Hematopoietic multipotent progenitor cell treated with erythropoietin and hydrocortisone succinate and interleukin-3 and kit ligand, for 4 days (in vitro differentiated cells): ENCODE measurements around the gene GRM7.

Source experiments
- DNase-seq: peaks from one replicate; pipeline ENCODE4 v3.0.0-alpha.2; 2015

Gene GRM7

GRCh38 chr3:6860954-6861624 lies at the start of gene GRM7:
Gene GRM7, plus strand, starts transcription at chr3:6861115.
- peak; percentile 10 for DNase-seq

DNA sequence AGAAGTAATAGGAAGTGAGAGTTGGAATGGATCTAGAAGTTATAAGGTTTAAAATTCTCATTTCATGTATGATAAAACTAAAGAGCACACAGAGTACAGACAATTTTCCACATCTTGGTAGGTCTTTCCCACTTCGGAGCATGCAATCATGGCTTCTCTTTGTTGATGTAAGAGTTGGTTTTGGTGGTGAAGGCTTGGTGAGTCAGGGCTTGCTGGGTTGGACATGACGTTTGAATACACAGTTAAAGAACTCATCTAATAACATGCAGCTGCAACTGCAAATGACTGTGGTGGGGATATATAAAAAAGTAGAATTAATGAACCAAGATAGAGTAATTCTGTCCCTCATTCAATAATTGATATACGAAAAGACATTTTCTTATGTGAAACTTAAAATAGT lies 39.5 kb upstream of the GRM7 start:
- DNase-seq = no peak

GRCh38 chr3:6825524-6825923 lies 35.4 kb upstream of the GRM7 start:
- no peak for DNase-seq

DNA sequence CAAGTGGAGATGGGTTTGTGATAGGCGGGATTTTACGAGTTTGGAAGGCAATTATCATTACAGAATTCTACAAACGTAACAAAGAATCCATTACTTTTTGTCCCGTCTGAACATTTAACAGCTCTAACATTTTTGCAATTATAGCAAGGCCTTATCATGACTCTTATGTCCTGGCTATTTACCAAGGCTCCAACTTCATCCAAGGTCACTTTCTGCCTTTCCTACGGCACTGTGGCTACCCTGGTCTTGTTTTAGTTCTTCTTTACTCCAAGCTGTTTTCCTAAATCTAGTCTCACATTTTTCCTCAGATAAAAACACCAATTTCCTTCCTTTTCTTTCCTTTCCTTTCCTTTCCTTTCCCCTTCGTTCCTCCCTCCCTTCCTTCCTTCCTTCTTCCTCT lies 33.5 kb upstream of the GRM7 start:
- no peak for DNase-seq

GRCh38 chr3:6844723-6845122 lies 16.2 kb upstream of the GRM7 start:
- DNase-seq = no peak

GRCh38 chr3:6854184-6854583 lies 6.7 kb upstream of the GRM7 start:
- DNase-seq = no peak

- no peak for DNase-seq
Observed at GRCh38 chr3:6857510-6857909, 3.4 kb upstream of the GRM7 start.

- no peak for DNase-seq
Observed at GRCh38 chr3:6860149-6860953, 564 bp upstream of the GRM7 start.

DNA sequence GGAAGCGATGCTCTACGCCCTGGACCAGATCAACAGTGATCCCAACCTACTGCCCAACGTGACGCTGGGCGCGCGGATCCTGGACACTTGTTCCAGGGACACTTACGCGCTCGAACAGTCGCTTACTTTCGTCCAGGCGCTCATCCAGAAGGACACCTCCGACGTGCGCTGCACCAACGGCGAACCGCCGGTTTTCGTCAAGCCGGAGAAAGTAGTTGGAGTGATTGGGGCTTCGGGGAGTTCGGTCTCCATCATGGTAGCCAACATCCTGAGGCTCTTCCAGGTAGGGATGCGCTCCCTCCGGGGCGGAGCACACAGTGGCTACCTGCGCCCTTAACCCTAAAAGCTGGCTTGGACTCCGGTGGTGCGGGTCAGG lies 698 bp downstream of the GRM7 start:
- no peak for DNase-seq

GRCh38 chr3:6862041-6862879 lies 1.3 kb downstream of the GRM7 start:
- no peak for DNase-seq

- DNase-seq = no peak
Observed at GRCh38 chr3:6862880-6863195, 1.9 kb downstream of the GRM7 start.

GRCh38 chr3:6867269-6867668 lies 6.4 kb downstream of the GRM7 start:
- DNase-seq = no peak

DNA sequence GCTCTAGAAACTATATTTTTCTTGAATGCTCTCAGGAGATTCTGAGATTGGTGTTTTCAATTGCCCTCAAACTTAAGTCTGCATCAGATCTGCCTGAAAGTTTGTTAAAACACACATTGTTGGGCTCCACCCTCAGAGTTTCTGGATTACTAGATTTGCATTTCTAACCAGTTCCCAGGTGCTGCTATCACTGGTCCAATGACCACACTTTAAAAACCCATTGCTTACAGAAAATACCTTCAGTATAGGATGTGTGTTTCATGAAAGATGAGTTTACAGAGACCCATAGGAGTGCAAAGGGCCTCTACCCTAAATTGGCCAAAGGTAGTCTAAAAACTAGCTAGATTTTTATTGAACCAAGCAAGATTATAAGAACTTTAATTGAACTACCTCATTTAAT lies 17.8 kb downstream of the GRM7 start:
- no peak for DNase-seq

DNA sequence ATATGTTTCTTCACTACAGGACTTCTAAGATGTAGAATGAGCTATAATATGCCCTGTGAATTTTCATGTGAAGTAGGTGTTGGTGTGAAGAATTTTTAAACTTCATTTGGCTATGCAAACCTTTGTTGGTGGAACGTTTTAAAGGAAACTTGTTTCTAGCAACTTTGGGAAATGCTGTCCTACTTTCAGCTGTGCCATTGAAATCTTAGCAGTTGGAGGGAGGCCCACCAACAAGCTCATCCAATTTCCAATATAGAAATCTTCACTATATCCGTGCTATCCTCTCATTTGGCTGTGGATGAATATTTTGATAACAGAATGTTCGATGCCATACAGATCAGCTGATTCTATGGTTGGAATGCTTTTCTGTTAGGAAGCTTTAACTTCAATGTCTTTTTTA lies 51.3 kb downstream of the GRM7 start:
- no peak for DNase-seq

DNA sequence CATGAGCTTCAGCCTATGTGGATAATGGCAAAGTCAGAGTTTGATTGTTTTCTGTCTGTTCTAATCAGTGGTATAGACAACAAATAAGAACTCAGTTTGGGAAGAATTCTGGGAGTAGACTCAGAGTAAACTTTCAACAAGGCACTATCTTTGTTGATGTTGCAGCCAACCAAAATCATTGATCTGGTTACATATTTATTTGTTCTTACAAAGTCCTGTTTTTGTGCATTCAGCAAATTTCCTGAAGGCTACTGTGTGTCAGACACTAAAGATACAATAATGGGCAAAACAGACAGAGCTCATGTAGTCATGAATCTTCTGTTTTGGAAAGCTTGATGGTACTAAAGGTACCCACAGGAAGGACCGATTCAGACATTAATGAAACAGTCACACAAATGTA lies 55.0 kb downstream of the GRM7 start:
- DNase-seq = no peak

DNA sequence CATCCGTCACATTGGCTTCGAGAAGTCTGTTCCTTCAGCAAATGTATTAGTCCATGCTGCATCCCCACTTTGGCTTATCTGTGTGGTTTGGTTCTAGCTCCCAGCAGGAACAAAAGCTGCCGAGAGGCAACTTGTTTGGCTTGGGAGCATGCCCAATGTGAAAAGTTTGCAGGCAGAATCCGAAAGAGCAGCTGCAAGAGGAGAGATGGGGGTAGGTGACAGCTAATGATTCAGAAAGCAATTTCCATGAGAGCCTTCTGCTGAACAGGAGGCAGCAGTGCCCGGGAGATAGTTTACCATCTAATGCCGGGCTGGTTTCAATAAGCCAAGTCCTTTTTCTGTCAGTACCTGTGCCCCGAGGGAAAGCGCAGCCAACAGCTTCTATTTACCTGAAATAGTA lies 60.2 kb downstream of the GRM7 start:
- no peak for DNase-seq

DNA sequence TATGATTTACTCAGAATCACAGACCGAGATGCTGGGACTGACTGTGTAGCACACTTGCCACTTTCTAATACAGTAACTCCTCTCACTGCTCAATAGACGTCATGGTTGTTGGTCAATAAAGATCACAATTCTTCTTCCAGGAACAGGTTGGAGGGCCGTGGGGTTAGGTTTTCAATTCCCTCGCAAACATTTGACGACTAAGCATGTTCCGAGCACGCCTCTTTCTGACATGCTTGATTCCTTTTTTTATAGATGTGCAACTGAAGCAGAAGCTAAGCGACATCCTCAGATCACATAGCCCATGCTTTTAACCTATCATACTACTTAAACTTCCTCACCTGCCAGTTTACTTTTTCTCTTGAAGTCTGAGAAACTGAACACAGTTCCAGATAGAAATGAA lies 61.0 kb downstream of the GRM7 start:
- DNase-seq = no peak

DNA sequence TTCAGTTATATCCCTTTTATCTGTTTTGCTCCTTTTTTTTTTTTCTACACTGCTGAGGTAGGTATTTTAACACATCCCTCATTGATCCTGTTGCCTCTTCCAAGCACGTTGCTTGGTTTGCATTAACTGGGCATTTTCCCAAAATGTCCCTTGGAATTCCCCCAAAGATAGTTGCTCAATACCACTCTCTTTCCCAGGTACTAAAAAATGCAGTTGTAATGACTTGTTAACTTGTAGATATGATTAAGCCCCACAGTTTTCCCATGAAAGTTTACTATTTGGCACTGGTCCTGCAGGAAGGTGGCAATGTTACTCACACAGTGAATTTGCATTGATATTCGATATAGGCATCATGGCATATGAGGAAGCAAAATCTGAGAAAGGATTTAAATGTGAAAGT lies 67.1 kb downstream of the GRM7 start:
- no peak for DNase-seq

- DNase-seq = no peak
Observed at GRCh38 chr3:6929918-6930317, 69.0 kb downstream of the GRM7 start.

DNA sequence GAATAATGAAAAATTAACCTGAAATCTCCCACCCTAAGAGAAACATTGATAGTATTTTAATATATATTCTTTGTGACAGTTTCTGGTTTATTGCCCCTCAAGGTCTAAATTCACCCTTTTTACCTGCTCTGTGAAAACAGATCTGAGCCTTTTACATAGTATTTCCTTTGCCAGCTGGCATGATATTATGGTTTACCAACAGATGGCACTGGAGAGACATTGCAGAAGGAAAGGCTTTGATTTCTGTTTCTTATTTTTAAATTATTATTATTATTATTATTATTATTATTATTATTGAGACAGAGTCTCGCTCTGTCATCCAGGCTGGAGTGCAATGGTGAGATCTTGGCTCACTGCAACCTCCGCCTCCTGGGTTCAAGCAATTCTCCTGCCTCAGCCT lies 74.5 kb downstream of the GRM7 start:
- peak; percentile 13 for DNase-seq

- no peak for DNase-seq
Observed at GRCh38 chr3:6935970-6936369, 75.1 kb downstream of the GRM7 start.

GRCh38 chr3:6962801-6963200 lies 101.9 kb downstream of the GRM7 start:
- DNase-seq = peak; percentile 4

DNA sequence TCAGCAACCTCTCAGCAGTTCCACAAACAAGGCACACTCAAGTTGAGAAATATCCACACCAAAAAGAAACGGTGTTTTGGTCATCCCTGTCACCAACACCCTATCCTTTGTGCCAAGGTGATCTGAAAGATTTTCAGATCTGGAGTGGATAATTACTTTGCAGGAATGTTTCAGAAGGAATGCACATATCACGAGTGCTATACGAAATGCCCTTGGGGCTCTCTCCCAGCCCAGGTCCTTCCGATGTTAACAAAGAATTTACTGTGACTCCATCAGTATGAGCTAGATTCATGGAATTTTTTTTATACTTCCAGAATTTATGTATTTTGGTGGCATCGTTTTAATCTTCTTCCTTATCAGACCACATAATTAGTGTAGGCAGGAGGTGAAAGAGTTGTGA lies 105.0 kb downstream of the GRM7 start:
- DNase-seq = no peak

DNA sequence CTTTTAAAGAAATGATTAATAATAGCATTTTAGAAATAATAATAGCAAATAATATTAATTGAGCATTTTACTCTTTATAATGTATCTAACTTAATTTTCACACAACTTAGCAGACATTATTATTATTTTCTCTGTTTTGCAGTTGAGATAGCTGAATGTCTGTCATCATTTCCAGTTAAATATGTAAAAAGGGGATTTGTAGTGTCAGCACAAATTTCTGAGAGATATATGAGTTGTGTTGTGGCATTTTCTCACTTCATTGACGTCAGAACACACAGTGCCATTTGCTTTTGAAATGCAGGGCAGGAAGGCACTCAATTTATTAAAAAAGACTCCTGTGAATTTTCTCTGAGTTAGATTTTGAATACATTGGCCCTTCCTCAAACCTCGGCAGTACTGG lies 111.0 kb downstream of the GRM7 start:
- DNase-seq = no peak
